Measurements from ENCODE around the gene MBTPS1. TPM values are rescaled to one million over a fixed set of nuclear protein-coding genes. Genes with fewer than 3 reads are reported as not detected.
A peak's percentile ranks its signal among the peaks of the same experiment; 100 is the strongest.

Gene MBTPS1
- polyA plus RNA-seq, 3 donors = 26.4 to 73.8 (median 28.0) TPM

DNA sequence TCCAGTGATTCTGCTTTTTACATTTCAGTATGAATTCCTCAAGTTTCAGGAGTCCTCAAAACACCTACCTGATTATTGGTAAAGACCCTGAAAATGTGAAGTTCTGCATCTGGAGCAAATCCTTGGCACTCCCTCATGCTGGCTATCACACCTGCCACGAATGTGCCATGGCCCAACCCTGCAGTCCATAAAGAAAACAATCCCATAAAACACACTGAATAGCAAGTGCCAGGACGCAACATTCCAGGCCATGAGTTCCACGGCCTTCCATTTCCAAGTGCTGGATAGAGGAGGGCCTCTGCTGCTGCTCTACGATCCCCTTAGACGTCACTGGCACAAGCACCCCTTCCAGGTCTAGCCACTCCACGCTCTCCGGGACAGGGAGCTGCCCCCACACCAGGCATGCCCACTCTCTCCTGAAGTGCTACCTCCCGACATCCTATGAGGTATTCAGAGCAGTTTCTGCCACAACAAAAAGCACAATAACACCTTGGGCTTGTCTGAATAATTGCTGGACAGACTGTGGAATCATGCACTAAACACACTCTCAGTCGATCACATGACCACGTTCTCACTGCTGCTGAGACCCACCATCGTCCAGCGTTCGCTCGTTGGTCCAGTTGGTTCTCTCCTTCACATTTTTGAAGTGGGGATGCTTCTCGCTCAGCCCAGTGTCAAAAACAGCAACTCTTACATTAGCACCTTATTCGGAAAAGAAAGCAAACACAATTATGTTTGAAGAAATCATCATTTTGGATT, 23.4 kb downstream of the MBTPS1 start:
- Mint-ChIP-seq H3K36me3 (peaks cover 95 to 96% of the 10 kb centered on the region in 2 donors), H3K4me1 (peaks cover 13% of the 10 kb centered on the region), H3K27me3 (ENCODE audit: low read depth in 3 of 3) (peaks cover 0 to 5% (median 0%) of the 10 kb centered on the region in 3 donors), H3K9me3 (no peaks in the 10 kb centered on the region), H3K4me3 (no peak overlapping the region), H3K27ac (peak overlapping the region in 2 of 7 donors; percentile 27 to 60)
- no peak overlapping the region for H2AFZ ChIP-seq (ENCODE audit: insufficient read depth, low read depth, low read length, poor library complexity, severe bottlenecking)
- H3K27me3 ChIP-seq (ENCODE audit: control insufficient read depth in 2 of 2, insufficient read depth in 2 of 2, low read length in 2 of 2) = no peaks in the 10 kb centered on the region
- no peak overlapping the region for H3K9ac ChIP-seq (ENCODE audit: insufficient read depth, low read length, poor library complexity, severe bottlenecking)
- H3K36me3 ChIP-seq (replicated peaks in 1 of 2; ENCODE audit: control insufficient read depth in 1 of 2, insufficient read depth in 2 of 2, low read length in 2 of 2) = peaks cover 94 to 100% of the 10 kb centered on the region in 2 donors
- intact Hi-C loops (cut with micrococcal nuclease) = no loop called here
- peaks cover 23% of the 10 kb centered on the region for H4K20me1 ChIP-seq (ENCODE audit: insufficient read depth, low read length)
- H3K4me3 ChIP-seq (replicated peaks in 1 of 3; ENCODE audit: low read depth in 2 of 3, low read length in 3 of 3) = no peak overlapping the region
- H3K4me2 ChIP-seq (replicated peaks; ENCODE audit: extremely low read depth, low read length, poor library complexity, severe bottlenecking) = no peak overlapping the region
- 99% methylated on average over 8 of the region's 16 CpGs for whole genome bisulfite sequencing (ENCODE audit: insufficient coverage)
- DNase-seq = no peak
- TF ChIP-seq, protein P1, sequence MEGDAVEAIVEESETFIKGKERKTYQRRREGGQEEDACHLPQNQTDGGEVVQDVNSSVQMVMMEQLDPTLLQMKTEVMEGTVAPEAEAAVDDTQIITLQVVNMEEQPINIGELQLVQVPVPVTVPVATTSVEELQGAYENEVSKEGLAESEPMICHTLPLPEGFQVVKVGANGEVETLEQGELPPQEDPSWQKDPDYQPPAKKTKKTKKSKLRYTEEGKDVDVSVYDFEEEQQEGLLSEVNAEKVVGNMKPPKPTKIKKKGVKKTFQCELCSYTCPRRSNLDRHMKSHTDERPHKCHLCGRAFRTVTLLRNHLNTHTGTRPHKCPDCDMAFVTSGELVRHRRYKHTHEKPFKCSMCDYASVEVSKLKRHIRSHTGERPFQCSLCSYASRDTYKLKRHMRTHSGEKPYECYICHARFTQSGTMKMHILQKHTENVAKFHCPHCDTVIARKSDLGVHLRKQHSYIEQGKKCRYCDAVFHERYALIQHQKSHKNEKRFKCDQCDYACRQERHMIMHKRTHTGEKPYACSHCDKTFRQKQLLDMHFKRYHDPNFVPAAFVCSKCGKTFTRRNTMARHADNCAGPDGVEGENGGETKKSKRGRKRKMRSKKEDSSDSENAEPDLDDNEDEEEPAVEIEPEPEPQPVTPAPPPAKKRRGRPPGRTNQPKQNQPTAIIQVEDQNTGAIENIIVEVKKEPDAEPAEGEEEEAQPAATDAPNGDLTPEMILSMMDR (IDR thresholded peaks at IDR 0.05) = no peak
- H3K27ac ChIP-seq (ENCODE audit: low read depth in 1 of 2, low read length in 2 of 2) = no peak overlapping the region
- no peaks in the 10 kb centered on the region for H3K9me3 ChIP-seq (replicated peaks in 1 of 2; ENCODE audit: control insufficient read depth in 1 of 2, insufficient read depth in 1 of 2, low read length in 2 of 2)
- peaks cover 20% of the 10 kb centered on the region for H3K79me2 ChIP-seq (ENCODE audit: insufficient read depth, low read length)
- H3K4me1 ChIP-seq (ENCODE audit: control insufficient read depth in 1 of 2, insufficient read depth in 2 of 2, low read length in 2 of 2) = peaks cover 6 to 10% of the 10 kb centered on the region in 2 donors

DNA sequence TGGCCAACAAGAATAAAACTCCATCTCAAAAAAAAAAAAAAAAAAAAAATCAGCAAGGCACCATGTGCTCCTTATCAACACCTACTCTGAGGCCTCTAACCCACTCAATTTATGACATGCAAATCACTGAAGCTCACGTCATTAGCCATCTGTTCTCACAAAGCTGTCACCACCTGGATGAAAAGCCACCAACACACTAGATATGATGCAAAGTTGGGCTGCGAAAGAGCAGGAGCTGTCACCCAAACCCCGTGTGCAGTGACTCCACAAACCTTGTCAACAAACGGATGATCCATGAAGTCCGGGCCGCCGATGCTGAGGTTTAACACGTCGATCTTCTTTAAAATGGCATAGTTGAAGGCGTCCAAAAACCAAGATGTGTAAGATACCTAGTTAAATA, 25.3 kb downstream of the MBTPS1 start:
- no peak overlapping the region for H3K4me2 ChIP-seq (replicated peaks; ENCODE audit: extremely low read depth, low read length, poor library complexity, severe bottlenecking)
- TF ChIP-seq, protein P1 (IDR thresholded peaks at IDR 0.05) = no peak
- no peak overlapping the region for H2AFZ ChIP-seq (ENCODE audit: insufficient read depth, low read depth, low read length, poor library complexity, severe bottlenecking)
- Mint-ChIP-seq H3K4me3 (no peak overlapping the region), H3K27ac (no peak overlapping the region), H3K36me3 (peaks cover 92 to 96% of the 10 kb centered on the region in 2 donors), H3K27me3 (ENCODE audit: low read depth in 3 of 3) (peaks cover 0 to 5% (median 0%) of the 10 kb centered on the region in 3 donors), H3K9me3 (no peaks in the 10 kb centered on the region), H3K4me1 (peaks cover 30% of the 10 kb centered on the region)
- DNase-seq = no peak
- 86% methylated on average over 1 of the region's 10 CpGs for WGBS (ENCODE audit: insufficient coverage)
- H3K4me3 ChIP-seq (replicated peaks in 1 of 3; ENCODE audit: low read depth in 2 of 3, low read length in 3 of 3) = no peak overlapping the region
- no peak overlapping the region for H3K9ac ChIP-seq (ENCODE audit: insufficient read depth, low read length, poor library complexity, severe bottlenecking)
- no peaks in the 10 kb centered on the region for H3K9me3 ChIP-seq (replicated peaks in 1 of 2; ENCODE audit: control insufficient read depth in 1 of 2, insufficient read depth in 1 of 2, low read length in 2 of 2)
- intact Hi-C loops (cut with micrococcal nuclease) = no loop called here
- H3K79me2 ChIP-seq (ENCODE audit: insufficient read depth, low read length) = peaks cover 22% of the 10 kb centered on the region
- H3K36me3 ChIP-seq (replicated peaks in 1 of 2; ENCODE audit: control insufficient read depth in 1 of 2, insufficient read depth in 2 of 2, low read length in 2 of 2) = peaks cover 88 to 100% of the 10 kb centered on the region in 2 donors
- H4K20me1 ChIP-seq (ENCODE audit: insufficient read depth, low read length) = peaks cover 16% of the 10 kb centered on the region
- H3K4me1 ChIP-seq (ENCODE audit: control insufficient read depth in 1 of 2, insufficient read depth in 2 of 2, low read length in 2 of 2) = peaks cover 23 to 28% of the 10 kb centered on the region in 2 donors
- no peaks in the 10 kb centered on the region for H3K27me3 ChIP-seq (ENCODE audit: control insufficient read depth in 2 of 2, insufficient read depth in 2 of 2, low read length in 2 of 2)
- H3K27ac ChIP-seq (ENCODE audit: low read depth in 1 of 2, low read length in 2 of 2) = no peak overlapping the region

Measured in CD14-positive monocyte (primary cell).